Vagina (tissue), 2 donors: ENCODE measurements around the gene TMEM245. TPM values are rescaled to one million over a fixed set of nuclear protein-coding genes. Genes with fewer than 3 reads are reported as not detected.
"Not testable (repeated sequence)": the region's sequence is repeated elsewhere in the genome, so short reads cannot be mapped to it uniquely, and the experiment has no call there.

Experiments
- DNase-seq, 2 donors: peaks; one replicate each; pipeline ENCODE4 v3.0.0-alpha.2; 2017; ENCODE audit errors: extremely low spot score in 2 of 2
- H3K27ac ChIP-seq: fragments of 200-600 bp; sonication (generic); one replicate; pipeline ENCODE4 v1.5.1; 2019
- H3K27me3 ChIP-seq: fragments of 200-600 bp; sonication (generic); one replicate; pipeline ENCODE4 v1.5.1; 2019
- H3K36me3 ChIP-seq, 2 donors: fragments of 200-600 bp; sonication (generic); one replicate each; pipeline ENCODE4 v1.5.1; 2017 to 2019
- H3K4me1 ChIP-seq: fragments of 200-600 bp; sonication (generic); one replicate; pipeline ENCODE4 v1.5.1; 2019
- H3K4me3 ChIP-seq, 2 donors: fragments of 200-600 bp; sonication (generic); 1 replicate in 1 of 2; 2 replicates in 1 of 2; pipeline ENCODE4 v1.5.1; 2016 to 2019
- H3K9me3 ChIP-seq: fragments of 200-600 bp; sonication (generic); one replicate; pipeline ENCODE4 v1.5.1; 2019
- POLR2A ChIP-seq, 2 donors: fragments of 450-650 bp; IDR thresholded peaks; one replicate each; pipeline ENCODE4 v1.6.1; 2017; ENCODE audit warnings: antibody characterized with exemption in 2 of 2, mild to moderate bottlenecking in 2 of 2, moderate library complexity in 2 of 2
- POLR2AphosphoS5 ChIP-seq, 2 donors: sonication (generic); formaldehyde crosslinking; IDR thresholded peaks; one replicate each; pipeline ENCODE4 v1.9.0; 2017; ENCODE audit warnings: antibody characterized with exemption in 2 of 2, mild to moderate bottlenecking in 2 of 2, low read depth in 1 of 2; ENCODE audit not compliant: insufficient read depth in 1 of 2
- intact Hi-C: fragments of 100-400 bp; cut with DNase I; formaldehyde crosslinking; loops from one replicate; pipeline ENCODE4 v1.15.1; 2023
- total RNA-seq: library from RNA; depleted of rRNA; stranded (reverse); fragments of >200 nt; gene quantifications from one replicate; pipeline ENCODE4 v1.2.3, GENCODE V29; 2016
- TF ChIP-seq, protein P1 (sequence below), 3 experiments: fragments of 450-650 bp in 2 of 3; fragments of 200-600 bp in 1 of 3; sonication (generic) in 1 of 3; IDR thresholded peaks; one replicate each; pipeline ENCODE4 v1.5.1; 2017 to 2019; ENCODE audit warnings: antibody characterized with exemption in 3 of 3, mild to moderate bottlenecking in 2 of 3, moderate library complexity in 2 of 3

Gene TMEM245
- total RNA-seq, 1 donor from 2014 or later = 47.4 TPM

GRCh38 chr9:109138421-109138820 is 18.7 kb upstream of the TMEM245 start:
- no peaks in the 10 kb centered on the region for H3K4me1 ChIP-seq
- H3K36me3 ChIP-seq = no peaks in the 10 kb centered on the region
- H3K9me3 ChIP-seq = no peaks in the 10 kb centered on the region
- no peak overlapping the region for H3K4me3 ChIP-seq
- intact Hi-C loops = no loop called here
- no peak for DNase-seq
- no peak overlapping the region for H3K27ac ChIP-seq
- TF ChIP-seq, protein P1, sequence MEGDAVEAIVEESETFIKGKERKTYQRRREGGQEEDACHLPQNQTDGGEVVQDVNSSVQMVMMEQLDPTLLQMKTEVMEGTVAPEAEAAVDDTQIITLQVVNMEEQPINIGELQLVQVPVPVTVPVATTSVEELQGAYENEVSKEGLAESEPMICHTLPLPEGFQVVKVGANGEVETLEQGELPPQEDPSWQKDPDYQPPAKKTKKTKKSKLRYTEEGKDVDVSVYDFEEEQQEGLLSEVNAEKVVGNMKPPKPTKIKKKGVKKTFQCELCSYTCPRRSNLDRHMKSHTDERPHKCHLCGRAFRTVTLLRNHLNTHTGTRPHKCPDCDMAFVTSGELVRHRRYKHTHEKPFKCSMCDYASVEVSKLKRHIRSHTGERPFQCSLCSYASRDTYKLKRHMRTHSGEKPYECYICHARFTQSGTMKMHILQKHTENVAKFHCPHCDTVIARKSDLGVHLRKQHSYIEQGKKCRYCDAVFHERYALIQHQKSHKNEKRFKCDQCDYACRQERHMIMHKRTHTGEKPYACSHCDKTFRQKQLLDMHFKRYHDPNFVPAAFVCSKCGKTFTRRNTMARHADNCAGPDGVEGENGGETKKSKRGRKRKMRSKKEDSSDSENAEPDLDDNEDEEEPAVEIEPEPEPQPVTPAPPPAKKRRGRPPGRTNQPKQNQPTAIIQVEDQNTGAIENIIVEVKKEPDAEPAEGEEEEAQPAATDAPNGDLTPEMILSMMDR (IDR thresholded peaks at IDR 0.05) = no peak
- TF ChIP-seq POLR2A (IDR thresholded peaks at IDR 0.05) (no peak), POLR2AphosphoS5 (IDR thresholded peaks at IDR 0.05; ENCODE audit: insufficient read depth in 1 of 2, low read depth in 1 of 2) (no peak)
- no peaks in the 10 kb centered on the region for H3K27me3 ChIP-seq

DNA sequence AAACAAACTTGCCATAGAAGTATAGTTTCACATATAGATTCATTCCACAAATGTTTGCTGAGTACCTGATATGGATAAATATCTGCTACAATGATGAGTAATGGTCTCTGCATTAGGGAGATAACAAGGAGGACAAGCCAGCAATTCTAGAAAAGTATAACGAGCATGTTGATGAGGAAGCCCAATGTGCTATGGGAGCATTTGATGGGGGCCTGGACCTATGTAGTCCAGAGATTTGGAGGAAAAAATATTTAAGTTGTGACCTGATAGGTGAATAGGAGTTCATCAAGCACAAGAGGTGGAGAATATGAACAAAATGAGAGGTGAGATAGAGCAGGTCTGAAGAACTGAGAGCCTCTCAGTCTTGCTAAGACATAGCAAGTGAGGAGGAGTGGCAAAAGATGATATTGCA is 14.4 kb upstream of the TMEM245 start:
- DNase-seq = no peak
- Histone ChIP-seq H3K4me1 (no peaks in the 10 kb centered on the region), H3K9me3 (no peaks in the 10 kb centered on the region), H3K4me3 (no peak overlapping the region), H3K36me3 (no peaks in the 10 kb centered on the region), H3K27me3 (no peaks in the 10 kb centered on the region), H3K27ac (no peak overlapping the region)
- TF ChIP-seq POLR2A (IDR thresholded peaks at IDR 0.05) (no peak), POLR2AphosphoS5 (IDR thresholded peaks at IDR 0.05; ENCODE audit: insufficient read depth in 1 of 2, low read depth in 1 of 2) (no peak)
- TF ChIP-seq, protein P1 (IDR thresholded peaks at IDR 0.05) = no peak
- intact Hi-C loops = no loop called here

DNA sequence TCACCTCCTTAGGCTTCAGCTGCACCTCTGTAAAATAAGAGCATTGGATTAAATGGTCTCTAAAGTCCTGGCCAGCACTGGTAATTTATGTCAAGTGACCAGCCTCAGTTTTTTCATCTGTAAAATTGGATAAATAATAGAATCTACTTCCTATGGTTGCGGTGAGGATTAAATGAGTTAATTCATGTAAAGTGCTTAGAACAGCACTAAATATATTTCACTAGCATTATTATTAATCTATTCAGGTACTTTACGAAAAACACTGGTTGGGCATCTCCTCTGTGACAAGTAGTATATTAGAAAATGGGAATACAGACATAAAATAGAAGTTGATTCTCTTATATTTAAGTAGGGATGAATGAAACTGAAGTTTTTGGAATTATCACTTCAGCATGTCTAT is 13.8 kb upstream of the TMEM245 start:
- DNase-seq = no peak
- H3K27ac ChIP-seq = no peak overlapping the region
- H3K9me3 ChIP-seq = no peaks in the 10 kb centered on the region
- H3K4me3 ChIP-seq = no peak overlapping the region
- no peaks in the 10 kb centered on the region for H3K27me3 ChIP-seq
- intact Hi-C loops = no loop called here
- H3K36me3 ChIP-seq = no peaks in the 10 kb centered on the region
- TF ChIP-seq POLR2A (IDR thresholded peaks at IDR 0.05) (no peak), POLR2AphosphoS5 (IDR thresholded peaks at IDR 0.05; ENCODE audit: insufficient read depth in 1 of 2, low read depth in 1 of 2) (no peak)
- TF ChIP-seq, protein P1 (IDR thresholded peaks at IDR 0.05) = no peak
- no peaks in the 10 kb centered on the region for H3K4me1 ChIP-seq

- Histone ChIP-seq H3K4me3 (no peak overlapping the region), H3K27ac (no peak overlapping the region), H3K4me1 (no peaks in the 10 kb centered on the region), H3K27me3 (no peaks in the 10 kb centered on the region), H3K36me3 (no peaks in the 10 kb centered on the region), H3K9me3 (no peaks in the 10 kb centered on the region)
- no peak for DNase-seq
- TF ChIP-seq POLR2A (IDR thresholded peaks at IDR 0.05) (no peak), POLR2AphosphoS5 (IDR thresholded peaks at IDR 0.05; ENCODE audit: insufficient read depth in 1 of 2, low read depth in 1 of 2) (no peak)
- TF ChIP-seq, protein P1 (IDR thresholded peaks at IDR 0.05) = no peak
- intact Hi-C loops = no loop called here
Observed at GRCh38 chr9:109132567-109133021, 12.8 kb upstream of the TMEM245 start.

- no peak for DNase-seq
- no peaks in the 10 kb centered on the region for H3K36me3 ChIP-seq
- H3K9me3 ChIP-seq = no peaks in the 10 kb centered on the region
- TF ChIP-seq POLR2AphosphoS5 (IDR thresholded peaks at IDR 0.05; ENCODE audit: insufficient read depth in 1 of 2, low read depth in 1 of 2) (no peak), POLR2A (IDR thresholded peaks at IDR 0.05) (no peak)
- TF ChIP-seq, protein P1 (IDR thresholded peaks at IDR 0.05) = no peak
- no peak overlapping the region for H3K27ac ChIP-seq
- H3K4me1 ChIP-seq = no peaks in the 10 kb centered on the region
- intact Hi-C loops = no loop called here
- H3K27me3 ChIP-seq = no peaks in the 10 kb centered on the region
- no peak overlapping the region for H3K4me3 ChIP-seq
Observed at GRCh38 chr9:109129470-109130197, 9.9 kb upstream of the TMEM245 start.

GRCh38 chr9:109126671-109127070 is 6.9 kb upstream of the TMEM245 start:
- H3K9me3 ChIP-seq, intact Hi-C loops, H3K27me3 ChIP-seq, DNase-seq, H3K4me3 ChIP-seq, H3K27ac ChIP-seq, H3K4me1 ChIP-seq, H3K36me3 ChIP-seq: not testable (repeated sequence)
